T1000 (cell line): ENCODE data around the gene ADAMTS17.

Experiments used
- DNase-seq: peaks from one replicate; lab custom pipeline; 2025; ENCODE audit warnings: mixed read lengths; lab: John Stamatoyannopoulos, UW

Gene ADAMTS17

GRCh38 chr15:100174159-100174903 lies 167.4 kb downstream of the ADAMTS17 start:
- no peak for DNase-seq

GRCh38 chr15:100172356-100173024 lies 169.3 kb downstream of the ADAMTS17 start:
- no peak for DNase-seq

- no peak for DNase-seq
Measured at GRCh38 chr15:100171411-100171810, 170.4 kb downstream of the ADAMTS17 start.

- no peak for DNase-seq
Measured at GRCh38 chr15:100170291-100171210, 171.2 kb downstream of the ADAMTS17 start.

GRCh38 chr15:100169615-100170290 lies 172.0 kb downstream of the ADAMTS17 start:
- no peak for DNase-seq

- no peak for DNase-seq
Measured at GRCh38 chr15:100168787-100169186, 173.0 kb downstream of the ADAMTS17 start.

GRCh38 chr15:100167884-100168375 lies 173.8 kb downstream of the ADAMTS17 start:
- DNase-seq = no peak

GRCh38 chr15:100166313-100166712 lies 175.5 kb downstream of the ADAMTS17 start:
- DNase-seq = no peak

- DNase-seq = no peak
Measured at GRCh38 chr15:100163961-100164360, 177.8 kb downstream of the ADAMTS17 start.

- no peak for DNase-seq
Measured at GRCh38 chr15:100160953-100161352, 180.8 kb downstream of the ADAMTS17 start.

GRCh38 chr15:100159436-100159835 lies 182.3 kb downstream of the ADAMTS17 start:
- no peak for DNase-seq

GRCh38 chr15:100158356-100158755 lies 183.4 kb downstream of the ADAMTS17 start:
- no peak for DNase-seq

GRCh38 chr15:100156201-100156600 lies 185.6 kb downstream of the ADAMTS17 start:
- no peak for DNase-seq

GRCh38 chr15:100154338-100154737 lies 187.4 kb downstream of the ADAMTS17 start:
- DNase-seq = no peak

GRCh38 chr15:100152463-100152862 lies 189.3 kb downstream of the ADAMTS17 start:
- no peak for DNase-seq

- no peak for DNase-seq
Measured at GRCh38 chr15:100150906-100151305, 190.9 kb downstream of the ADAMTS17 start.

- DNase-seq = no peak
Measured at GRCh38 chr15:100147828-100148227, 193.9 kb downstream of the ADAMTS17 start.

- no peak for DNase-seq
Measured at GRCh38 chr15:100143378-100143777, 198.4 kb downstream of the ADAMTS17 start.

- no peak for DNase-seq
Measured at GRCh38 chr15:100141311-100142001, 200.3 kb downstream of the ADAMTS17 start.

- DNase-seq = no peak
Measured at GRCh38 chr15:100140527-100141308, 201.1 kb downstream of the ADAMTS17 start.
